Testis (tissue), 3 donors: ENCODE results near the gene B4GALNT1. TPM values are rescaled to one million over a fixed set of nuclear protein-coding genes. Genes with fewer than 3 reads are reported as not detected.

ENCODE experiments used
- DNase-seq: peaks from one replicate; pipeline ENCODE4 v3.0.0-alpha.2; 2019
- H3K27ac ChIP-seq, 2 donors: fragments of 200-600 bp; sonication (generic); one replicate each; pipeline ENCODE4 v1.5.1; 2019
- H3K27me3 ChIP-seq: fragments of 200-600 bp; sonication (generic); one replicate; pipeline ENCODE4 v1.5.1; 2019
- H3K36me3 ChIP-seq: fragments of 200-600 bp; sonication (generic); one replicate; pipeline ENCODE4 v1.5.1; 2017; ENCODE audit warnings: low read depth; ENCODE audit errors: missing control alignments
- H3K4me1 ChIP-seq: fragments of 200-600 bp; sonication (generic); one replicate; pipeline ENCODE4 v1.5.1; 2019
- H3K4me3 ChIP-seq, 2 donors: fragments of 200-600 bp; sonication (generic); one replicate each; pipeline ENCODE4 v1.5.1; 2017 to 2019
- H3K9me3 ChIP-seq: fragments of 200-600 bp; sonication (generic); one replicate; pipeline ENCODE4 v1.5.1; 2017
- POLR2A ChIP-seq: fragments of 450-650 bp; IDR thresholded peaks from one replicate; pipeline ENCODE4 v1.6.1; 2017; ENCODE audit warnings: antibody characterized with exemption, mild to moderate bottlenecking, moderate library complexity
- WGBS, 2 donors: methylation state at CpG; one replicate each; pipeline ENCODE4 v1.1.5; 2018; 5-methylcytosine and 5-hydroxymethylcytosine counted together
- intact Hi-C: fragments of 100-400 bp; cut with DNase I; formaldehyde crosslinking; loops from one replicate; pipeline ENCODE4 v1.15.1; 2023; ENCODE audit warnings: low total_unique reads
- polyA plus RNA-seq: library from polyadenylated mRNA; stranded (reverse); fragments of 350-450 nt; fragmentation: Illumina TruSeq; extraction: RNeasy Lipid Tissue Mini Kit (QIAGEN cat#74804); gene quantifications from one replicate; pipeline ENCODE4 v1.2.3, GENCODE V29; 2014; ENCODE audit warnings: low read depth, low replicate concordance; ENCODE audit not compliant: insufficient read depth
- total RNA-seq, 2 donors: library from RNA; depleted of rRNA; stranded (reverse); fragments of >200 nt; gene quantifications; one replicate each; pipeline ENCODE4 v1.2.3, GENCODE V29; 2016
- TF ChIP-seq, protein P1 (sequence below), 3 experiments: fragments of 450-650 bp in 2 of 3; fragments of 200-600 bp in 1 of 3; sonication (generic) in 1 of 3; IDR thresholded peaks; one replicate each; pipeline ENCODE4 v1.5.1; 2016 to 2019; ENCODE audit warnings: antibody characterized with exemption in 3 of 3, mild to moderate bottlenecking in 2 of 3, moderate library complexity in 1 of 3

The B4GALNT1 gene
- total and polyA plus RNA-seq, 3 donors from 2014 or later = 1.8 to 3.2 (median 2.3) TPM

DNA sequence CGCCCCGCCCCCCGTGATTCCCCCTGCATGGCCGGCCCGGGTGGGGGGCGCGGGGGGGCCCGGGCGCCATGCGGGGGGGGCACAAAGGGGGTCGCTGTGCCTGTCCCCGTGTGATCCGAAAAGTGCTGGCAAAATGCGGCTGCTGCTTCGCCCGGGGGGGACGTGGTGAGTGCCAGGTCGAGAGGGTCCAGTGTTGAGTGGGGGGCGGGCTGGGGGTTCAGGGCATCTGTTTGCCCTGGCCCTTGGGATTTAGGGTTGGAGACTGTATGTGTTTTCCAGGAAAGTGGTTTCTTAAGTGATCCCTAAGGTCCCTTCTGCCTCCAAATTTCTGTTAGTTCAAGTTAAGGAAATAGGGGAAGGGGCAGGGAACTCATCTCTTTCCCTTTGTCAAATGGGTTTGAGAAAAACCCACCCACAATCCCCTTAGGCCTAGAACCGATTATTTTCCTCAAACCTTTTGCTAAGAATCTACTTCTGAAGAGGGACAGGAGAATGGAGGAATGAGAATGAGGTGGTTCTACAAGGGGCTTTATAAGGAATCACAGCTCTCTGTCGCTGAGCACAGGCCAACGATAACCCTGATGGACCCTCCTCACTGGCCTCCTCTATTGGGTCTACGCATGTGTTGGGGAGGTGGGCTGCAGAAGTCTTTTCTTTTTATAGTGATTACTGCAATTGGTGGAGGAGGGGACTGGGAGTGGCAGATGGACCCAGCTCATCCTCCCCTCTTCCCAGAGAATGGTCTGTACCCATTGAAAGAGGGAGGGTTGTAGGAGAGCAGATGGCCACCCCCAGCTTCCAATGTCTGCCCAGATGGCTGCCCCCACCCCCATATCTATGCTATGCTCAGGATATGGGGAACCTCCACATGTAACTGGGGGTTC, 20.9 kb downstream of the B4GALNT1 start:
- no peaks in the 10 kb centered on the region for H3K36me3 ChIP-seq
- H3K27me3 ChIP-seq = no peaks in the 10 kb centered on the region
- no peaks in the 10 kb centered on the region for H3K9me3 ChIP-seq
- 14 to 34% methylated on average over 4 to 14 of the region's 23 CpGs for WGBS, 2 donors
- peak overlapping the region; percentile 61 to 71 for H3K4me3 ChIP-seq
- peaks cover 10% of the 10 kb centered on the region for H3K4me1 ChIP-seq
- H3K27ac ChIP-seq = peak overlapping the region; percentile 59 to 73
- no peak for DNase-seq
- intact Hi-C loops = no loop called here
- TF ChIP-seq, protein P1, sequence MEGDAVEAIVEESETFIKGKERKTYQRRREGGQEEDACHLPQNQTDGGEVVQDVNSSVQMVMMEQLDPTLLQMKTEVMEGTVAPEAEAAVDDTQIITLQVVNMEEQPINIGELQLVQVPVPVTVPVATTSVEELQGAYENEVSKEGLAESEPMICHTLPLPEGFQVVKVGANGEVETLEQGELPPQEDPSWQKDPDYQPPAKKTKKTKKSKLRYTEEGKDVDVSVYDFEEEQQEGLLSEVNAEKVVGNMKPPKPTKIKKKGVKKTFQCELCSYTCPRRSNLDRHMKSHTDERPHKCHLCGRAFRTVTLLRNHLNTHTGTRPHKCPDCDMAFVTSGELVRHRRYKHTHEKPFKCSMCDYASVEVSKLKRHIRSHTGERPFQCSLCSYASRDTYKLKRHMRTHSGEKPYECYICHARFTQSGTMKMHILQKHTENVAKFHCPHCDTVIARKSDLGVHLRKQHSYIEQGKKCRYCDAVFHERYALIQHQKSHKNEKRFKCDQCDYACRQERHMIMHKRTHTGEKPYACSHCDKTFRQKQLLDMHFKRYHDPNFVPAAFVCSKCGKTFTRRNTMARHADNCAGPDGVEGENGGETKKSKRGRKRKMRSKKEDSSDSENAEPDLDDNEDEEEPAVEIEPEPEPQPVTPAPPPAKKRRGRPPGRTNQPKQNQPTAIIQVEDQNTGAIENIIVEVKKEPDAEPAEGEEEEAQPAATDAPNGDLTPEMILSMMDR (IDR thresholded peaks at IDR 0.05) = no peak
- no peak for TF ChIP-seq POLR2A

DNA sequence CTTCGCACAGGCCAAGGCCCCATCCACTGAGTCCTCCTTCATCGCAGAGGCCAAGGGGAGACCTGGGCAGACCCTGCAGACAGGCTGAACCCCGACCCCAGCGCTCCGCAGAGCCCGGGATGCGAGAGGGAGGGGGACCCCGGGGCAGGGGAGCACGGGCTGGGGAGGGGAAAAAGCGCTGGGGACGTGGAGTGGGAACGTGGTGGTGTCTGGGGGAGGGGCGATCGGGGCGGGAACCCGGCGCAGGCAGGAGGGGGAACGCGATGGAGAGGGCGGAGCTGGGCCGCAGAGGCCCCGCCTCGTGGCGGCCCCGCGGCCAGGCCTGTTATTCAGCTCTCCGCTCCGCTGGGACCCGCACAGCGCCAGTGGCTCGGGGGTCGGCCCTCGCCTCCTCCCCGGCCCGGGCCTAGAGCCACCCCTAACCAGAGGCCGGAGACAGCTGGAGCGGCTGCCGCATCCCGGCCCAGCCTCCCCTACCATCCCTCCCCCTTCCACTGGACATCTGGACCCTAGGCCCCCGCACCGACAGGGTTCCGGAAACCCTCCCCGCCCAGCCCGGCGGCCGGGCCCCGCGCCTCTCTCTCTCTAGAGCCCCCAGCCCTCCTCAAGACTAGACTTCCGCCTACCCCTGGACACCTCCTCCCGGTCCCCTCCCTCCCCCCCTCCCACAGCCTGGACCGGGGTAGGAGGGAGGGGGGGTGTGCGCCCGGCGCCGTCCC, 21.7 kb downstream of the B4GALNT1 start, which contains the start of gene ARHGEF25:
Gene ARHGEF25, plus strand, starts transcription at position 328 of the 719 bp plus-strand sequence. CDS start 460 bp downstream, outside the sequence.
- Histone ChIP-seq H3K9me3 (no peaks in the 10 kb centered on the region), H3K4me1 (peaks cover 10% of the 10 kb centered on the region), H3K27me3 (no peaks in the 10 kb centered on the region), H3K27ac (peak within 1 kb of the TSS; percentile 59 to 73), H3K36me3 (no peaks in the 10 kb centered on the region), H3K4me3 (peak within 1 kb of the TSS; percentile 61 to 71)
- 0 to 1% methylated on average over 29 to 40 of the region's 55 CpGs for WGBS, 2 donors
- peak; percentile 69 for DNase-seq
- intact Hi-C loops = no loop called here
- TF ChIP-seq, protein P1 (IDR thresholded peaks at IDR 0.05) = no peak
- no peak for TF ChIP-seq POLR2A

DNA sequence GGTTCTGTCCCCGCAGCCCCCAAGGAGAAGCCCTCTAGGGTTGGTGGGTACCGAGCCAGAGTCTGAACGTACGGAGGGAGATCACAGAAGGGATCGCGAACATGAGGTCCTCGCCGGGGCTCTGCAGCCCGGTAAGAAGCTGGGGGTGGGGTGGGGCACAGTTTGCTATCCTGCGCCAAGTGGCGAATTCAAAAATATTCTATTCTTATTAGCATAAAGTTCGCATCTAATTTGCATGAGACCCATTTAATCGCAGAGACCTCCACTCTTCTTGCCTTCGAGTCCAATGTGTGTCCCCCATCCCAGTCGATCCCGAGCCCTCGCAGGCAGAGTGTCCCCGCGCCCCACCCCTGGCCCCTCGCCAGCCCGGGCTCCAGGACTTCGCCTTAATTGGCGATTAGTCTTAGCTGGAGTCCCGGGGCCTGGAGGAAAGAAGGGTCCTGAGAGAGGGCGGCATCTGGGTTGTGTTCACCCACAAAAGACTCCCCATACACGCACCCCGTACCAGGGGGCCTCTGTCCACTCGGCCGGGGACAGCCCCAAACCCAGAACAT, 22.4 kb downstream of the B4GALNT1 start:
- H3K27me3 ChIP-seq = no peaks in the 10 kb centered on the region
- peak overlapping the region; percentile 59 to 73 for H3K27ac ChIP-seq
- peaks cover 12% of the 10 kb centered on the region for H3K4me1 ChIP-seq
- 7 to 9% methylated on average over 22 to 27 of the region's 29 CpGs for WGBS, 2 donors
- TF ChIP-seq, protein P1 (IDR thresholded peaks at IDR 0.05) = peak in 1 of 3 experiments; percentile 8
- no peak for TF ChIP-seq POLR2A
- H3K4me3 ChIP-seq = peak overlapping the region; percentile 61 to 71
- no peaks in the 10 kb centered on the region for H3K9me3 ChIP-seq
- peak; percentile 61 for DNase-seq
- H3K36me3 ChIP-seq = no peaks in the 10 kb centered on the region
- intact Hi-C loops = no loop called here

DNA sequence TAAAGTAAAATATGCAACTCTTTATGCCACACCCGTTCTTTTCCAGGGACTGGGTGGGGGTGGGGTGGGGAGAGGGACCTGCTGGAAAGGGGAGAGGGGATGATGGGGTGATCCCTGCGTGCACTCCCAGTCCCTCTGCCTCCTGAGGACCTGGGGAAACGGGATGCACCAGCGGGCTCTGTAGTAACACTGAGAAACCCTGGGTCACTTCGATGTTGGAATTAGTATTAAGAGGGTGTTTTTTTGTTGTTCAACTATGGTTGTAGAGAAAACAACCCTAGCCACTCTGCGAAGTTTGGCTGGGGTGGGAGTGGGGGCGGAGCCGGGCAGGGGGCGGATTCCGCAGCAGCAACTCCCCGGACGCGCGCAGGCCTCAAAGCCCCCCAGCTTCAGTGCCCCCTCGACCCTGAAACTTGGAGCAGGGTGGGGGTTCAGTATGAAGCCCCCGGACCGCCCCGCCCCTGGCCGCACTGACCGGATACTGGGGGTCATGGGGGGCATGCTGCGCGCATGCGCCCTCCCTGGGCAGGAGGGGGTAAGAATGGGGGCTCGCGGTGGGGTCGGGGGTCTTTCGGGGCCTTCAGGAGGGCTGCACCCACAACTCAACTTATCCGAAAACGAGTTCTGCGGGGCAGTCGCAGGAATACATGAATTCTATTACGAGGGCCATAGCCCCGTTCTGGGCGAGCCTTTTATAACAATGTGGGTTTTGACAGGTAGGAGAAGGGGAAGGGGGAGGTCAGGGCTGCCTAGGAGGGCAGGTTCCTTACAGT, 23.0 kb downstream of the B4GALNT1 start:
- Histone ChIP-seq H3K27me3 (no peaks in the 10 kb centered on the region), H3K4me1 (peaks cover 16% of the 10 kb centered on the region), H3K27ac (peak overlapping the region; percentile 59 to 73), H3K4me3 (peak overlapping the region; percentile 61 to 71), H3K9me3 (no peaks in the 10 kb centered on the region), H3K36me3 (no peaks in the 10 kb centered on the region)
- intact Hi-C loops = no loop called here
- TF ChIP-seq, protein P1 (IDR thresholded peaks at IDR 0.05) = no peak
- no peak for TF ChIP-seq POLR2A
- DNase-seq = peak; percentile 31
- 16 to 17% methylated on average over 27 to 34 of the region's 34 CpGs for WGBS, 2 donors
